Hematopoietic multipotent progenitor cell treated with erythropoietin and hydrocortisone succinate and interleukin-3 and kit ligand, for 17 days (in vitro differentiated cells): ENCODE results near the gene LIM2.

Source experiments
- DNase-seq: peaks from one replicate; pipeline ENCODE4 v3.0.0-alpha.2; 2015; ENCODE audit warnings: low spot score

Gene LIM2

GRCh38 chr19:51396175-51396574 is 8.4 kb upstream of the LIM2 start:
- DNase-seq = no peak

GRCh38 chr19:51394050-51394836 is 6.5 kb upstream of the LIM2 start:
- peak; percentile 95 for DNase-seq

GRCh38 chr19:51392701-51393100 is 4.9 kb upstream of the LIM2 start:
- no peak for DNase-seq

- DNase-seq = no peak
These were observed 3.4 kb upstream of the LIM2 start for GRCh38 chr19:51391073-51391611.

GRCh38 chr19:51389143-51389542 is 1.4 kb upstream of the LIM2 start:
- no peak for DNase-seq

GRCh38 chr19:51386882-51387520 is 773 bp downstream of the LIM2 start:
- no peak for DNase-seq

- DNase-seq = no peak
These were observed 5.8 kb downstream of the LIM2 start for GRCh38 chr19:51382004-51382403.

- no peak for DNase-seq
These were observed 7.4 kb downstream of the LIM2 start for GRCh38 chr19:51380379-51380778.

- DNase-seq = no peak
These were observed 10.4 kb downstream of the LIM2 start for GRCh38 chr19:51377422-51377821.

- no peak for DNase-seq
These were observed 12.1 kb downstream of the LIM2 start for GRCh38 chr19:51375504-51376221.

- no peak for DNase-seq
These were observed 14.9 kb downstream of the LIM2 start, which contains the start of gene NKG7 for GRCh38 chr19:51372649-51373504. Gene NKG7, minus strand, starts transcription at chr19:51372654. Its CDS starts 119 bp downstream, at chr19:51372535.

- no peak for DNase-seq
These were observed 15.6 kb downstream of the LIM2 start for GRCh38 chr19:51372021-51372648.

- no peak for DNase-seq
These were observed 16.5 kb downstream of the LIM2 start for GRCh38 chr19:51371186-51371690.

- no peak for DNase-seq
These were observed 17.5 kb downstream of the LIM2 start for GRCh38 chr19:51370230-51370629.

- DNase-seq = no peak
These were observed 19.1 kb downstream of the LIM2 start, which contains the start of gene CLDND2 for GRCh38 chr19:51368366-51369282. Gene CLDND2, minus strand, starts transcription at chr19:51369003. Its CDS starts 426 bp downstream, at chr19:51368577.

GRCh38 chr19:51367565-51368365 is 20.0 kb downstream of the LIM2 start:
- peak; percentile 93 for DNase-seq

- DNase-seq = no peak
These were observed 20.6 kb downstream of the LIM2 start for GRCh38 chr19:51367255-51367564.

- DNase-seq = peak; percentile 94
These were observed 21.2 kb downstream of the LIM2 start for GRCh38 chr19:51366389-51367254.
